Measurements from ENCODE around the gene CHD9.

The CHD9 gene

GRCh38 chr16:53097190-53097589 lies 42.4 kb downstream of the CHD9 start:
- DNase-seq = no peak

- peak; percentile 66 for DNase-seq
Observed at GRCh38 chr16:53098526-53099317, 43.9 kb downstream of the CHD9 start.

- peak; percentile 67 for DNase-seq
Observed at GRCh38 chr16:53099318-53100130, 44.7 kb downstream of the CHD9 start.

GRCh38 chr16:53100131-53100748 lies 45.4 kb downstream of the CHD9 start:
- DNase-seq = no peak

- DNase-seq = no peak
Observed at GRCh38 chr16:53100889-53101288, 46.1 kb downstream of the CHD9 start.

GRCh38 chr16:53103811-53104210 lies 49.0 kb downstream of the CHD9 start:
- no peak for DNase-seq

GRCh38 chr16:53105565-53105964 lies 50.8 kb downstream of the CHD9 start:
- no peak for DNase-seq

- DNase-seq = no peak
Observed at GRCh38 chr16:53111078-53111791, 56.4 kb downstream of the CHD9 start.

GRCh38 chr16:53112015-53112414 lies 57.2 kb downstream of the CHD9 start:
- DNase-seq = no peak

GRCh38 chr16:53115047-53115446 lies 60.3 kb downstream of the CHD9 start:
- no peak for DNase-seq

- no peak for DNase-seq
Observed at GRCh38 chr16:53115773-53116172, 61.0 kb downstream of the CHD9 start.

GRCh38 chr16:53121043-53121620 lies 66.3 kb downstream of the CHD9 start:
- no peak for DNase-seq

- DNase-seq = no peak
Observed at GRCh38 chr16:53121661-53122060, 66.9 kb downstream of the CHD9 start.

- no peak for DNase-seq
Observed at GRCh38 chr16:53123747-53124146, 69.0 kb downstream of the CHD9 start.

- no peak for DNase-seq
Observed at GRCh38 chr16:53126390-53126789, 71.6 kb downstream of the CHD9 start.

- DNase-seq = no peak
Observed at GRCh38 chr16:53129281-53130158, 74.7 kb downstream of the CHD9 start.

GRCh38 chr16:53130159-53131049 lies 75.6 kb downstream of the CHD9 start:
- DNase-seq = peak; percentile 86

- no peak for DNase-seq
Observed at GRCh38 chr16:53131050-53131362, 76.2 kb downstream of the CHD9 start.

- peak; percentile 24 for DNase-seq
Observed at GRCh38 chr16:53131363-53132071, 76.7 kb downstream of the CHD9 start.

- DNase-seq = no peak
Observed at GRCh38 chr16:53132406-53132805, 77.6 kb downstream of the CHD9 start.

Data from KG1 (cell line).